Activated CD4-positive, alpha-beta T cell treated with anti-CD3 and anti-CD28 coated beads, Interleukin-2, amount 50 U/mL, for 48 hours (primary cell): ENCODE measurements around the gene CUL2.
"Not testable (repeated sequence)": the region's sequence is repeated elsewhere in the genome, so short reads cannot be mapped to it uniquely, and the experiment has no call there.

Source experiments
- DNase-seq, 2 experiments: peaks; one replicate each; pipeline ENCODE4 v3.0.0-alpha.2; 2020

CUL2 gene

GRCh38 chr10:35017608-35018007 lies 72.5 kb downstream of the CUL2 start:
- DNase-seq = no peak

- DNase-seq = no peak
These were observed 74.2 kb downstream of the CUL2 start for GRCh38 chr10:35015843-35016408.

GRCh38 chr10:35012781-35013180 lies 77.4 kb downstream of the CUL2 start:
- no peak for DNase-seq

- DNase-seq = no peak
These were observed 78.4 kb downstream of the CUL2 start for GRCh38 chr10:35011771-35012191.

GRCh38 chr10:35007858-35008301 lies 82.3 kb downstream of the CUL2 start:
- DNase-seq = no peak

- DNase-seq = no peak
These were observed 83.3 kb downstream of the CUL2 start for GRCh38 chr10:35006836-35007235.

- DNase-seq = no peak
These were observed 84.3 kb downstream of the CUL2 start for GRCh38 chr10:35005868-35006267.

GRCh38 chr10:35004651-35005050 lies 85.5 kb downstream of the CUL2 start:
- no peak for DNase-seq

GRCh38 chr10:35003906-35004305 lies 86.2 kb downstream of the CUL2 start:
- DNase-seq = no peak

- no peak for DNase-seq
These were observed 89.2 kb downstream of the CUL2 start for GRCh38 chr10:35000936-35001335.

- DNase-seq = no peak
These were observed 90.6 kb downstream of the CUL2 start for GRCh38 chr10:34999532-34999931.

GRCh38 chr10:34998940-34999339 lies 91.2 kb downstream of the CUL2 start:
- no peak for DNase-seq

GRCh38 chr10:34996843-34997242 lies 93.3 kb downstream of the CUL2 start:
- no peak for DNase-seq

GRCh38 chr10:34995925-34996324 lies 94.2 kb downstream of the CUL2 start:
- no peak for DNase-seq

- peak; percentile 42 to 57 for DNase-seq
These were observed 95.5 kb downstream of the CUL2 start for GRCh38 chr10:34994565-34995142.

- no peak for DNase-seq
These were observed 96.4 kb downstream of the CUL2 start for GRCh38 chr10:34993782-34994181.

GRCh38 chr10:34991117-34991516 lies 99.0 kb downstream of the CUL2 start:
- DNase-seq = not testable (repeated sequence)

GRCh38 chr10:34988397-34989067 lies 101.6 kb downstream of the CUL2 start:
- no peak for DNase-seq

- DNase-seq = no peak
These were observed 104.3 kb downstream of the CUL2 start for GRCh38 chr10:34985823-34986222.

- DNase-seq = no peak
These were observed 105.0 kb downstream of the CUL2 start for GRCh38 chr10:34985146-34985545.

- no peak for DNase-seq
These were observed 108.3 kb downstream of the CUL2 start for GRCh38 chr10:34981844-34982243.

- DNase-seq = no peak
These were observed 110.2 kb downstream of the CUL2 start for GRCh38 chr10:34979938-34980337.

- no peak for DNase-seq
These were observed 112.1 kb downstream of the CUL2 start for GRCh38 chr10:34978080-34978479.

GRCh38 chr10:34976380-34976910 lies 113.7 kb downstream of the CUL2 start:
- not testable (repeated sequence) for DNase-seq
